CD4-positive, alpha-beta memory T cell (primary cell): ENCODE measurements around the gene ACADSB. TPM values are rescaled to one million over a fixed set of nuclear protein-coding genes. Genes with fewer than 3 reads are reported as not detected.

Source experiments
- CTCF ChIA-PET: fragments of 350-600 bp; sonication (Branson Sonifier 250); formaldehyde crosslinking; loops from one replicate; lab custom pipeline; 2021; ENCODE audit warnings: inconsistent platforms; ENCODE audit not compliant: partially characterized antibody; lab: Charles Lee
- POLR2A ChIA-PET: fragments of 350-600 bp; sonication (Branson Sonifier 250); formaldehyde crosslinking; loops from one replicate; lab custom pipeline; 2021; ENCODE audit not compliant: partially characterized antibody; lab: Charles Lee
- DNase-seq, 5 donors: peaks; one replicate each; pipeline versions ENCODE4 v3.0.0 to v3.0.0-alpha.2; 2020 to 2022; ENCODE audit warnings: mixed read lengths in 1 of 5
- H3K27ac ChIP-seq: one replicate; pipeline ENCODE4 v1.7.0; 2013; ENCODE audit warnings: low read depth, low read length
- H3K27me3 ChIP-seq: 2 replicates; pipeline ENCODE4 v1.7.0; 2013; ENCODE audit warnings: mild to moderate bottlenecking, low read length, moderate library complexity; ENCODE audit not compliant: insufficient read depth
- H3K36me3 ChIP-seq: 2 replicates; pipeline ENCODE4 v1.7.0; 2013; ENCODE audit warnings: mild to moderate bottlenecking, low read length, moderate library complexity; ENCODE audit not compliant: insufficient read depth
- H3K4me1 ChIP-seq: 2 replicates; pipeline ENCODE4 v1.7.0; 2013; ENCODE audit warnings: mild to moderate bottlenecking, low read length, moderate library complexity; ENCODE audit not compliant: insufficient read depth
- H3K4me3 ChIP-seq, 2 donors: one replicate each; pipeline ENCODE4 v1.7.0; 2013; ENCODE audit warnings: low read length in 2 of 2, mild to moderate bottlenecking in 1 of 2
- H3K9me3 ChIP-seq, 2 donors: one replicate each; pipeline ENCODE4 v1.7.0; 2013; ENCODE audit warnings: low read length in 2 of 2, control low read depth in 1 of 2; ENCODE audit not compliant: control insufficient read depth in 1 of 2
- H3K27ac Mint-ChIP-seq, 7 donors: one replicate each; pipeline ENCODE4 v1.8.0; 2020 to 2021; ENCODE audit warnings: mixed read lengths in 7 of 7, mild to moderate bottlenecking in 6 of 7, inconsistent platforms in 3 of 7, moderate library complexity in 3 of 7
- H3K27me3 Mint-ChIP-seq, 2 donors: one replicate each; pipeline ENCODE4 v1.8.0; 2020 to 2021; ENCODE audit warnings: mixed read lengths in 2 of 2
- H3K36me3 Mint-ChIP-seq, 2 donors: one replicate each; pipeline ENCODE4 v1.8.0; 2020 to 2021; ENCODE audit warnings: mixed read lengths in 2 of 2, inconsistent platforms in 1 of 2, mild to moderate bottlenecking in 1 of 2
- H3K4me1 Mint-ChIP-seq, 4 donors: one replicate each; pipeline ENCODE4 v1.8.0; 2020 to 2021; ENCODE audit warnings: mixed read lengths in 4 of 4, mild to moderate bottlenecking in 1 of 4
- H3K4me3 Mint-ChIP-seq, 8 donors: one replicate each; pipeline ENCODE4 v1.8.0; 2020 to 2021; ENCODE audit warnings: mixed read lengths in 8 of 8, mild to moderate bottlenecking in 7 of 8, moderate library complexity in 6 of 8, inconsistent platforms in 3 of 8
- H3K9me3 Mint-ChIP-seq, 8 donors: one replicate each; pipeline ENCODE4 v1.8.0; 2020 to 2021; ENCODE audit warnings: mixed read lengths in 8 of 8, mild to moderate bottlenecking in 5 of 8, inconsistent platforms in 3 of 8, moderate library complexity in 1 of 8
- intact Hi-C: fragments of 100-400 bp; cut with micrococcal nuclease; formaldehyde crosslinking; loops from one replicate; pipeline ENCODE4 v1.15.1; 2023
- polyA plus RNA-seq, 2 donors: library from polyadenylated mRNA; unstranded; fragments of 300-500 nt; fragmentation: Illumina TruSeq; gene quantifications; one replicate each; pipeline ENCODE4 v1.2.3, GENCODE V29; 2021
- total RNA-seq, 2 experiments: library from RNA; stranded (reverse); gene quantifications; one replicate each; pipeline ENCODE4 v1.2.3, GENCODE V29; 2021

Gene ACADSB
- total and polyA plus RNA-seq, 4 experiments from 2014 or later = 26.9 to 45.3 (median 36.0) TPM

- H3K27me3 Mint-ChIP-seq = peaks cover 4 to 6% of the 10 kb centered on the region in 2 donors
- ChIA-PET CTCF (no interaction called here), POLR2A (no interaction called here)
- no peaks in the 10 kb centered on the region for H3K4me1 Mint-ChIP-seq
- Histone ChIP-seq H3K36me3 (no peaks in the 10 kb centered on the region), H3K27me3 (no peaks in the 10 kb centered on the region), H3K9me3 (no peaks in the 10 kb centered on the region), H3K4me3 (no peak overlapping the region), H3K27ac (no peak overlapping the region), H3K4me1 (no peaks in the 10 kb centered on the region)
- no peak overlapping the region for H3K27ac Mint-ChIP-seq
- intact Hi-C loops = no loop called here
- H3K9me3 Mint-ChIP-seq = no peaks in the 10 kb centered on the region
- no peak for DNase-seq
- no peak overlapping the region for H3K4me3 Mint-ChIP-seq
- no peaks in the 10 kb centered on the region for H3K36me3 Mint-ChIP-seq
Observed at GRCh38 chr10:123102673-123103072, 93.9 kb downstream of the ACADSB start.

GRCh38 chr10:123103944-123104343 is 95.1 kb downstream of the ACADSB start:
- H3K27ac ChIP-seq = no peak overlapping the region
- H3K4me1 ChIP-seq = no peaks in the 10 kb centered on the region
- H3K4me1 Mint-ChIP-seq = no peaks in the 10 kb centered on the region
- no peak overlapping the region for H3K4me3 ChIP-seq
- no peaks in the 10 kb centered on the region for H3K27me3 ChIP-seq
- DNase-seq = no peak
- H3K9me3 Mint-ChIP-seq = peaks cover 0 to 3% (median 0%) of the 10 kb centered on the region in 8 donors
- no peaks in the 10 kb centered on the region for H3K9me3 ChIP-seq
- no peak overlapping the region for H3K27ac Mint-ChIP-seq
- POLR2A ChIA-PET = no interaction called here
- peaks cover 4 to 7% of the 10 kb centered on the region in 2 donors for H3K27me3 Mint-ChIP-seq
- H3K4me3 Mint-ChIP-seq = no peak overlapping the region
- no peaks in the 10 kb centered on the region for H3K36me3 ChIP-seq
- CTCF ChIA-PET = no interaction called here
- no peaks in the 10 kb centered on the region for H3K36me3 Mint-ChIP-seq
- intact Hi-C loops = no loop called here

Other genes starting within 250 kb of the ACADSB start
- 1 to 10 TPM; 3.8 to 4.1 TPM for gene CUZD1, start 163.1 kb upstream of the ACADSB start, total RNA-seq
- under 1 TPM; 0.86 to 0.89 TPM for gene CUZD1, start 163.1 kb upstream of the ACADSB start, polyA plus RNA-seq
- 10 to 100 TPM; 10.8 to 12.8 TPM for gene FAM24B, start 129.4 kb upstream of the ACADSB start, total RNA-seq
- 10 to 100 TPM in 1 of 2 donors, 1 to 10 TPM in 1; 7.2 to 14.5 TPM for gene FAM24B, start 129.4 kb upstream of the ACADSB start, polyA plus RNA-seq
- gene FAM24A, start 98.4 kb upstream of the ACADSB start, total RNA-seq = not detected
- gene FAM24A, start 98.4 kb upstream of the ACADSB start, polyA plus RNA-seq = not detected
- gene C10orf88, start 54.8 kb upstream of the ACADSB start, total RNA-seq = 10 to 100 TPM; 10.5 to 12.3 TPM
- gene C10orf88, start 54.8 kb upstream of the ACADSB start, polyA plus RNA-seq = 1 to 10 TPM; 8.1 to 9.6 TPM
- 1 to 10 TPM; 3.9 to 4.7 TPM for gene PSTK, start 28.6 kb upstream of the ACADSB start, total RNA-seq
- 10 to 100 TPM in 1 of 2 donors, 1 to 10 TPM in 1; 6.0 to 11.6 TPM for gene PSTK, start 28.6 kb upstream of the ACADSB start, polyA plus RNA-seq
- gene IKZF5, start 211 bp upstream of the ACADSB start, total RNA-seq = 10 to 100 TPM; 37.4 to 45.9 TPM
- gene IKZF5, start 211 bp upstream of the ACADSB start, polyA plus RNA-seq = 10 to 100 TPM; 11.0 to 14.7 TPM
- not detected for gene HMX3, start 127.0 kb downstream of the ACADSB start, total RNA-seq
- gene HMX3, start 127.0 kb downstream of the ACADSB start, polyA plus RNA-seq = not detected
- gene HMX2, start 139.1 kb downstream of the ACADSB start, total RNA-seq = not detected
- gene HMX2, start 139.1 kb downstream of the ACADSB start, polyA plus RNA-seq = not detected
- gene BUB3, start 145.4 kb downstream of the ACADSB start, total RNA-seq = 100 to 1,000 TPM; 162 to 169 TPM
- gene BUB3, start 145.4 kb downstream of the ACADSB start, polyA plus RNA-seq = 100 to 1,000 TPM; 226 to 371 TPM